ENCODE measurements around the gene MIEF2. TPM values are rescaled to one million over a fixed set of nuclear protein-coding genes. Genes with fewer than 3 reads are reported as not detected.
A peak's percentile ranks its signal among the peaks of the same experiment; 100 is the strongest.

MIEF2 gene
- total RNA-seq, 2 experiments from 2014 or later, result 5.5 to 6.2 TPM

- no peaks in the 10 kb centered on the region for H3K36me3 Mint-ChIP-seq (ENCODE audit: low read depth)
- no peak for DNase-seq
- H3K9me3 Mint-ChIP-seq, result no peaks in the 10 kb centered on the region
- POLR2A ChIA-PET, result interaction anchor here (1.0 to 2.2 kb wide), 4 partner anchors 10 to 83 kb away, joined by 3 to 13 read pairs (median 4); partner anchors contain the start of gene LLGL1
- peak overlapping the region; percentile 79 for H3K4me3 Mint-ChIP-seq
- CTCF ChIA-PET, result interaction anchor here (0.8 to 1.2 kb wide), 3 partner anchors 13 to 44 kb away, joined by 3 to 4 read pairs (median 3); no protein-coding TSS in a partner anchor
- intact Hi-C loops (cut with micrococcal nuclease), result no loop called here
- peak overlapping the region; percentile 86 for H3K27ac Mint-ChIP-seq
- peaks cover 34% of the 10 kb centered on the region for H3K4me1 Mint-ChIP-seq (ENCODE audit: low read depth)
- ATAC-seq, result no peak
- no peak for TF ChIP-seq CTCF (IDR thresholded peaks at IDR 0.05)
- no peaks in the 10 kb centered on the region for H3K27me3 Mint-ChIP-seq
Measured at GRCh38 chr17:18261659-18262058, 1.2 kb downstream of the MIEF2 start.

GRCh38 chr17:18262111-18262510 lies 1.6 kb downstream of the MIEF2 start:
- ChIA-PET CTCF (interaction anchor here (1.1 to 1.2 kb wide), 2 partner anchors 13 to 44 kb away, joined by 3 read pairs; no protein-coding TSS in a partner anchor), POLR2A (interaction anchor here (1.4 to 2.2 kb wide), 3 partner anchors 11 to 36 kb away, joined by 4 to 13 read pairs (median 4); partner anchors contain the start of gene LLGL1)
- Mint-ChIP-seq H3K27me3 (no peaks in the 10 kb centered on the region), H3K4me1 (ENCODE audit: low read depth) (peaks cover 31% of the 10 kb centered on the region), H3K36me3 (ENCODE audit: low read depth) (no peaks in the 10 kb centered on the region), H3K27ac (peak overlapping the region; percentile 86), H3K9me3 (no peaks in the 10 kb centered on the region), H3K4me3 (peak overlapping the region; percentile 79)
- peak; percentile 20 for DNase-seq
- intact Hi-C loops (cut with micrococcal nuclease), result no loop called here
- TF ChIP-seq CTCF (IDR thresholded peaks at IDR 0.05), result no peak
- ATAC-seq, result no peak

- H3K4me1 Mint-ChIP-seq (ENCODE audit: low read depth), result peaks cover 30% of the 10 kb centered on the region
- H3K36me3 Mint-ChIP-seq (ENCODE audit: low read depth), result no peaks in the 10 kb centered on the region
- TF ChIP-seq CTCF (IDR thresholded peaks at IDR 0.05), result no peak
- no peak overlapping the region for H3K27ac Mint-ChIP-seq
- H3K4me3 Mint-ChIP-seq, result no peak overlapping the region
- ATAC-seq (no peak), DNase-seq (no peak)
- ChIA-PET POLR2A (interaction anchor here (1.4 to 2.2 kb wide), 2 partner anchors 12 to 37 kb away, joined by 4 to 13 read pairs; partner anchors contain the start of gene LLGL1), CTCF (interaction anchor here (1.1 to 1.2 kb wide), 2 partner anchors 14 to 45 kb away, joined by 3 read pairs; no protein-coding TSS in a partner anchor)
- intact Hi-C loops (cut with micrococcal nuclease), result no loop called here
- H3K9me3 Mint-ChIP-seq, result no peaks in the 10 kb centered on the region
- no peaks in the 10 kb centered on the region for H3K27me3 Mint-ChIP-seq
Measured at GRCh38 chr17:18262641-18263040, 2.2 kb downstream of the MIEF2 start.

GRCh38 chr17:18263885-18264682 lies 3.6 kb downstream of the MIEF2 start:
- Mint-ChIP-seq H3K4me3 (no peak overlapping the region), H3K9me3 (no peaks in the 10 kb centered on the region), H3K27me3 (no peaks in the 10 kb centered on the region), H3K27ac (no peak overlapping the region), H3K36me3 (ENCODE audit: low read depth) (no peaks in the 10 kb centered on the region), H3K4me1 (ENCODE audit: low read depth) (peaks cover 32% of the 10 kb centered on the region)
- ATAC-seq, result no peak
- no peak for DNase-seq
- CTCF ChIA-PET, result interaction anchor here (1.2 kb wide), 1 partner anchor 17 kb away, joined by 3 read pairs; no protein-coding TSS in a partner anchor
- POLR2A ChIA-PET, result interaction anchor here (0.7 to 1.4 kb wide), 5 partner anchors 10 to 51 kb away, joined by 3 to 4 read pairs (median 4); partner anchors contain the start of genes SMCR8 and TOP3A
- TF ChIP-seq CTCF (IDR thresholded peaks at IDR 0.05), result no peak
- intact Hi-C loops (cut with micrococcal nuclease), result no loop called here
